HepG2 (cell line): ENCODE results near the gene LYRM1. TPM values are rescaled to one million over a fixed set of nuclear protein-coding genes. Genes with fewer than 3 reads are reported as not detected.

Experiments used
- ATAC-seq: fragments of 200-7000 bp; cut with Tn5 transposase; 3 replicates; pipeline ENCODE4 v1.9.1; 2020; ENCODE audit warnings: mild to moderate bottlenecking, moderate library complexity
- BruUV-seq: library from RNA; stranded (reverse); fragments of 400-500 nt; replicated peaks from 2 replicates; lab custom pipeline; 2021; lab: Mats Ljungman, UMichigan
- CTCF ChIA-PET: fragments of 300-600 bp; formaldehyde crosslinking; extraction: SDS; loops from one replicate; lab custom pipeline; 2021; ENCODE audit warnings: low total read pairs, inconsistent platforms, low intra/inter-chr PET ratio; lab: Yijun Ruan, JAX
- POLR2A ChIA-PET: fragments of 350-600 bp; sonication (Branson Sonifier 250); formaldehyde crosslinking; loops from one replicate; lab custom pipeline; 2020; ENCODE audit warnings: antibody characterized with exemption, inconsistent platforms; lab: Yijun Ruan, JAX
- DNase-seq: peaks from one replicate; pipeline ENCODE4 v3.0.0-alpha.2; 2015; ENCODE audit warnings: low spot score
- FAIRE-seq: peaks from 3 replicates; lab custom pipeline; 2011; peaks lifted over from hg19 to GRCh38; lab: Jason Lieb, UNC
- H2AFZ ChIP-seq: one replicate; pipeline ENCODE4 v1.6.1; 2011; ENCODE audit warnings: low read length, inconsistent platforms
- H3K27ac ChIP-seq: fragments of 300-600 bp; 3 replicates; pipeline ENCODE4 v1.8.0; 2011; ENCODE audit warnings: mixed run types, mild to moderate bottlenecking, mixed read lengths, low read length, inconsistent platforms; ENCODE audit not compliant: insufficient read depth; ENCODE audit errors: extremely low read length
- H3K27me3 ChIP-seq, 2 experiments: fragments of 200-600 bp in 1 of 2; 2 replicates in 1 of 2; 3 replicates in 1 of 2; pipeline versions ENCODE4 v1.6.0 to v1.8.0; 2011; ENCODE audit warnings: low read length in 2 of 2, mild to moderate bottlenecking in 2 of 2, moderate library complexity in 2 of 2, inconsistent platforms in 1 of 2; ENCODE audit not compliant: insufficient read depth in 2 of 2, control insufficient read depth in 1 of 2
- H3K36me3 ChIP-seq, 2 experiments: fragments of 200-600 bp in 1 of 2; replicated peaks in 1 of 2; 2 replicates in 1 of 2; 3 replicates in 1 of 2; pipeline versions ENCODE4 v1.5.1 to v1.8.0; 2011; ENCODE audit warnings: low read length in 2 of 2, inconsistent platforms in 1 of 2; ENCODE audit not compliant: insufficient read depth in 2 of 2, control insufficient read depth in 1 of 2
- H3K4me1 ChIP-seq: 2 replicates; pipeline ENCODE4 v1.5.1; 2012; ENCODE audit warnings: low read length, inconsistent platforms; ENCODE audit not compliant: insufficient read depth
- H3K4me2 ChIP-seq: 2 replicates; pipeline ENCODE4 v1.6.0; 2011; ENCODE audit warnings: low read depth, low read length, inconsistent platforms
- H3K4me3 ChIP-seq, 3 experiments: fragments of 200-600 bp in 1 of 3; sonication (generic), shearing (Covaris generic) in 1 of 3; replicated peaks in 1 of 3; 2 replicates each; pipeline ENCODE4 v1.5.1; 2011 to 2016; ENCODE audit warnings: low read length in 3 of 3, inconsistent platforms in 2 of 3, low read depth in 2 of 3, mild to moderate bottlenecking in 2 of 3, control low read depth in 1 of 3, mixed read lengths in 1 of 3; ENCODE audit not compliant: insufficient read depth in 1 of 3
- H3K79me2 ChIP-seq: one replicate; pipeline ENCODE4 v1.6.1; 2011; ENCODE audit warnings: low read length, inconsistent platforms; ENCODE audit not compliant: insufficient read depth
- H3K9ac ChIP-seq: 2 replicates; pipeline ENCODE4 v1.6.0; 2011; ENCODE audit warnings: mild to moderate bottlenecking, low read depth, low read length, inconsistent platforms; ENCODE audit not compliant: insufficient read depth
- H3K9me3 ChIP-seq: 2 replicates; pipeline ENCODE4 v1.5.1; 2012; ENCODE audit warnings: mild to moderate bottlenecking, low read length
- H4K20me1 ChIP-seq: 2 replicates; pipeline ENCODE4 v1.6.0; 2011; ENCODE audit warnings: inconsistent platforms, mild to moderate bottlenecking, low read length, moderate library complexity; ENCODE audit not compliant: insufficient read depth
- AGO1 ChIP-seq: fragments of 200-400 bp; formaldehyde crosslinking; IDR thresholded peaks from 2 replicates; pipeline ENCODE4 v1.6.1; 2017; ENCODE audit warnings: mild to moderate bottlenecking, low read depth, low read length, moderate library complexity; ENCODE audit not compliant: poor library complexity, severe bottlenecking
- ELK4 ChIP-seq: sonication (generic); formaldehyde crosslinking; IDR thresholded peaks from 2 replicates; pipeline ENCODE4 v1.9.0; 2021; ENCODE audit warnings: missing genetic modification reagents, borderline replicate concordance
- HMGXB3 ChIP-seq: sonication (generic); formaldehyde crosslinking; IDR thresholded peaks from 2 replicates; pipeline ENCODE4 v1.4.0; 2020; ENCODE audit warnings: missing genetic modification reagents, borderline replicate concordance
- KDM6A ChIP-seq: IDR thresholded peaks from 2 replicates; pipeline ENCODE4 v1.6.1; 2016; ENCODE audit warnings: low read depth
- RBAK ChIP-seq: sonication (generic); formaldehyde crosslinking; IDR thresholded peaks from 2 replicates; pipeline ENCODE4 v1.5.1; 2020; ENCODE audit warnings: mild to moderate bottlenecking, missing genetic modification reagents
- ZFP36L1 ChIP-seq: sonication (generic); formaldehyde crosslinking; IDR thresholded peaks from 2 replicates; pipeline ENCODE4 v1.8.0; 2022; ENCODE audit warnings: mild to moderate bottlenecking, missing genetic modification reagents, moderate library complexity
- ZNF142 ChIP-seq: sonication (generic); formaldehyde crosslinking; IDR thresholded peaks from 2 replicates; pipeline ENCODE4 v1.4.0; 2020; ENCODE audit warnings: missing genetic modification reagents
- ZNF558 ChIP-seq: sonication (generic); formaldehyde crosslinking; IDR thresholded peaks from 2 replicates; pipeline ENCODE4 v1.9.0; 2022; ENCODE audit warnings: mild to moderate bottlenecking, missing genetic modification reagents, borderline replicate concordance
- ZNF746 ChIP-seq: sonication (generic); formaldehyde crosslinking; IDR thresholded peaks from 2 replicates; pipeline ENCODE4 v1.8.0; 2022; ENCODE audit warnings: mild to moderate bottlenecking, missing genetic modification reagents
- ZSCAN25 ChIP-seq: sonication (generic); formaldehyde crosslinking; IDR thresholded peaks from 2 replicates; pipeline ENCODE4 v1.8.0; 2022; ENCODE audit warnings: mild to moderate bottlenecking, missing genetic modification reagents
- WGBS: methylation state at CpG from one replicate; pipeline ENCODE4 v1.1.6; 2017; ENCODE audit warnings: low lambda C conversion rate; 5-methylcytosine and 5-hydroxymethylcytosine counted together
- in situ Hi-C: cut with HindIII; loops from 2 replicates; pipeline ENCODE4 v1.10.0; 2017; ENCODE audit warnings: low pct_unique_long_range_greater_than_20kb; ENCODE audit not compliant: extremely low pct_ligation_motif_present
- intact Hi-C: fragments of 100-400 bp; cut with micrococcal nuclease; formaldehyde crosslinking; loops from one replicate; pipeline ENCODE4 v1.10.0; 2022; ENCODE audit not compliant: unreplicated experiment
- polyA plus RNA-seq, 8 experiments: library from polyadenylated mRNA; depleted of rRNA in 3 of 8; stranded (reverse) in 7 of 8; unstranded in 1 of 8; fragments of >200 nt; fragmentation: Illumina TruSeq in 4 of 8; extraction: Trizol in 4 of 8; gene quantifications; 2 replicates each; pipeline versions ENCODE4 v1.2.1 to v1.2.3, GENCODE V29; 2011 to 2016; ENCODE audit warnings: low read depth in 4 of 8, missing spikeins in 1 of 8, mixed read lengths in 1 of 8; ENCODE audit not compliant: insufficient read depth in 1 of 8
- total RNA-seq, 5 experiments: library from RNA; depleted of rRNA; stranded (reverse); fragments of >200 nt; fragmentation: Illumina TruSeq; extraction: Trizol; gene quantifications; 2 replicates each; pipeline ENCODE4 v1.2.3, GENCODE V29; 2016; ENCODE audit warnings: low read depth in 1 of 5

Gene LYRM1
- total and polyA plus RNA-seq, 2 of the 13 experiments (the other 11 are each of a cell fraction or from before 2014, with no cell fraction given), result 59.2 to 82.6 TPM

GRCh38 chr16:20942256-20942655 is 41.7 kb downstream of the LYRM1 start:
- H3K79me2 ChIP-seq, result no peaks in the 10 kb centered on the region
- intact Hi-C loops (no loop called here), in situ Hi-C loops (no loop called here)
- POLR2A ChIA-PET, result no interaction called here
- CTCF ChIA-PET, result interaction anchor here (1.8 kb wide), 1 partner anchor 93 kb away, joined by 3 read pairs; no protein-coding TSS in a partner anchor
- H3K4me3 ChIP-seq, result no peak overlapping the region
- no peak overlapping the region for H2AFZ ChIP-seq
- no TSS peak for BruUV-seq
- no peaks in the 10 kb centered on the region for H3K36me3 ChIP-seq
- FAIRE-seq (no peak), ATAC-seq (no peak), DNase-seq (no peak)
- H3K4me2 ChIP-seq, result no peak overlapping the region
- H3K9me3 ChIP-seq, result no peaks in the 10 kb centered on the region
- H3K27me3 ChIP-seq, result peaks cover 0 to 3% of the 10 kb centered on the region in 2 experiments; a peak in 1 of 5 replicates
- no peaks in the 10 kb centered on the region for H4K20me1 ChIP-seq
- TF ChIP-seq ZNF746 (CRISPR knock-in tag), result no peak
- no peak for TF ChIP-seq ZSCAN25 (CRISPR knock-in tag)
- TF ChIP-seq AGO1, result no peak
- TF ChIP-seq ZNF142 (CRISPR knock-in tag), result no peak
- TF ChIP-seq ZNF558, result no peak
- TF ChIP-seq KDM6A (CRISPR knock-in tag), result no peak
- TF ChIP-seq ZFP36L1 (CRISPR knock-in tag), result no peak
- no peak for TF ChIP-seq HMGXB3
- TF ChIP-seq RBAK (CRISPR knock-in tag), result no peak
- TF ChIP-seq ELK4 (CRISPR knock-in tag), result no peak
- no peak overlapping the region for H3K9ac ChIP-seq
- 55% methylated on average over 4 of the region's 4 CpGs for WGBS
- H3K4me1 ChIP-seq, result peaks cover 11% of the 10 kb centered on the region
- H3K27ac ChIP-seq, result no peak overlapping the region
